Epithelial cell of umbilical artery (primary cell): ENCODE measurements around the gene IRF9. TPM values are rescaled to one million over a fixed set of nuclear protein-coding genes. Genes with fewer than 3 reads are reported as not detected.

Experiments used
- total RNA-seq: library from RNA; depleted of rRNA; stranded (reverse); fragments of >200 nt; gene quantifications from 2 replicates; pipeline ENCODE4 v1.2.3, GENCODE V29; 2014

Gene IRF9
- total RNA-seq, 1 donor from 2014 or later = 36.4 TPM

Other genes starting within 250 kb of the IRF9 start
- 50.2 and 51.3 TPM in 2 replicates for gene DHRS4, start 207.5 kb upstream of the IRF9 start, total RNA-seq
- gene DHRS4L2, start 172.3 kb upstream of the IRF9 start, total RNA-seq = 6.5 and 14.9 TPM in 2 replicates
- gene CARMIL3, start 109.3 kb upstream of the IRF9 start, total RNA-seq = not detected in 2 replicates
- gene CPNE6, start 89.7 kb upstream of the IRF9 start, total RNA-seq = not detected in 2 replicates
- 10.4 and 21.4 TPM in 2 replicates for gene PCK2, start 67.0 kb upstream of the IRF9 start, total RNA-seq
- gene DCAF11, start 46.5 kb upstream of the IRF9 start, total RNA-seq = 43.5 and 91.6 TPM in 2 replicates
- gene NRL, start 46.3 kb upstream of the IRF9 start, total RNA-seq = 0.32 and 0.76 TPM in 2 replicates
- gene FITM1, start 30.6 kb upstream of the IRF9 start, total RNA-seq = under 0.01 TPM in 1 of 2 replicates, not detected in the other
- gene PSME1, start 25.1 kb upstream of the IRF9 start, total RNA-seq = 105 and 223 TPM in 2 replicates
- 30.5 and 34.3 TPM in 2 replicates for gene EMC9, start 19.7 kb upstream of the IRF9 start, total RNA-seq
- 88.0 and 158 TPM in 2 replicates for gene PSME2, start 14.7 kb upstream of the IRF9 start, total RNA-seq
- 37.4 and 47.7 TPM in 2 replicates for gene RNF31, start 13.8 kb upstream of the IRF9 start, total RNA-seq
- gene REC8, start 10.8 kb downstream of the IRF9 start, total RNA-seq = 2.6 and 13.4 TPM in 2 replicates
- 33.1 and 43.2 TPM in 2 replicates for gene IPO4, start 27.6 kb downstream of the IRF9 start, total RNA-seq
- 48.7 and 71.6 TPM in 2 replicates for gene TM9SF1, start 34.2 kb downstream of the IRF9 start, total RNA-seq
- not detected in 2 replicates for gene TSSK4, start 44.4 kb downstream of the IRF9 start, total RNA-seq
- gene CHMP4A, start 52.2 kb downstream of the IRF9 start, total RNA-seq = 28.3 and 54.1 TPM in 2 replicates
- gene MDP1, start 54.8 kb downstream of the IRF9 start, total RNA-seq = 16.9 and 28.1 TPM in 2 replicates
- gene NEDD8, start 71.1 kb downstream of the IRF9 start, total RNA-seq = 201 and 492 TPM in 2 replicates
- gene GMPR2, start 71.7 kb downstream of the IRF9 start, total RNA-seq = 81.2 and 135 TPM in 2 replicates
- gene TINF2, start 81.4 kb downstream of the IRF9 start, total RNA-seq = 58.2 and 60.7 TPM in 2 replicates
- 0.65 and 0.91 TPM in 2 replicates for gene TGM1, start 101.9 kb downstream of the IRF9 start, total RNA-seq
- gene RABGGTA, start 110.3 kb downstream of the IRF9 start, total RNA-seq = 13.2 and 27.3 TPM in 2 replicates
- 3.6 and 19.0 TPM in 2 replicates for gene DHRS1, start 138.5 kb downstream of the IRF9 start, total RNA-seq
- 22.4 and 26.6 TPM in 2 replicates for gene NOP9, start 138.6 kb downstream of the IRF9 start, total RNA-seq
- gene CIDEB, start 146.7 kb downstream of the IRF9 start, total RNA-seq = 0.32 and 3.2 TPM in 2 replicates
- gene LTB4R2, start 148.9 kb downstream of the IRF9 start, total RNA-seq = 2.6 and 5.0 TPM in 2 replicates
- 0.65 and 3.0 TPM in 2 replicates for gene LTB4R, start 150.2 kb downstream of the IRF9 start, total RNA-seq
- gene ADCY4, start 173.8 kb downstream of the IRF9 start, total RNA-seq = 20.1 and 36.6 TPM in 2 replicates
- gene RIPK3, start 178.7 kb downstream of the IRF9 start, total RNA-seq = 5.5 and 6.7 TPM in 2 replicates
- gene NFATC4, start 206.9 kb downstream of the IRF9 start, total RNA-seq = 21.8 and 25.1 TPM in 2 replicates
- 12.2 and 14.3 TPM in 2 replicates for gene NYNRIN, start 237.7 kb downstream of the IRF9 start, total RNA-seq